ENCODE data around the gene NRBF2. TPM values are rescaled to one million over a fixed set of nuclear protein-coding genes. Genes with fewer than 3 reads are reported as not detected.

NRBF2 gene
- polyA plus RNA-seq, 2 donors: 6.7 to 10.7 TPM

DNA sequence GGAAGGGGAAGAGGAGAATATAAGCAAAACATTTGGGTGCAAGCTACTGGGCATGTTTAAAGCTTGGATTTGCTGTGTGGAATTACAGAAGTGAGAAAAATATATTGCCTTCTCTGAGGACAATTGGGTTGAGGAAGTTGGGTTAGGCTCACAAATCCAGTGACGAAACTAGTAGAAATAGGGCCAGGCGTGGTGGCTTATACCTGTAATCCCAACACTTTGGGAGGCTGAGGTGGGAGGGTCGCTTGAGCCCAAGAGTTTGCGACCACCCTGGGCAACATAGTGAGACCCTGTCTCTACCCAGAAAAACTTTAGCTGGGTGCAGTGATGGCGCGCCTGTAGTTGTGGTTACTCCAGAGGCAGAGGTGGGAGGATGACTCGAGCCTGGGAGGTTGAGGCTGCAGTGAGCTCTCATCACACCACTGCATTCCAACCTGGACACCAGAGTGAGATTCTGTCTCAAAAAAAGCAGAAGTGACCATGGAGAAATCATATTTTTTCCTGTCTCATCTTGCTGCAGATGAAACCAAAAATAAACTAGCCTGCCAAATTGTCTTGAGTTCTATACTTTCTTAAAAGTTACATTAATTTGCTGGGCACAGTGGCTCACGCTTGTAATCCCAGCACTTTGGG, 22.4 kb downstream of the NRBF2 start:
- H3K27me3 ChIP-seq (ENCODE audit: control insufficient read depth in 1 of 2, insufficient read depth in 2 of 2, low read length in 2 of 2): no peaks in the 10 kb centered on the region
- H3K4me1 ChIP-seq (ENCODE audit: control insufficient read depth in 2 of 2, insufficient read depth in 2 of 2, low read length in 1 of 2): no peaks in the 10 kb centered on the region
- no peak overlapping the region for H3K4me3 ChIP-seq (ENCODE audit: low read depth in 1 of 2, low read length in 2 of 2)
- peaks cover 0 to 3% of the 10 kb centered on the region in 2 donors for H3K36me3 ChIP-seq (ENCODE audit: control insufficient read depth in 2 of 2, insufficient read depth in 2 of 2, low read length in 1 of 2)
- H3K27ac ChIP-seq (ENCODE audit: low read depth in 2 of 2, low read length in 1 of 2): no peak overlapping the region
- 86 to 92% methylated on average over 8 of the region's 8 CpGs for WGBS, 2 donors
- H3K9me3 ChIP-seq (ENCODE audit: control insufficient read depth in 2 of 2, insufficient read depth in 1 of 2, low read depth in 1 of 2, low read length in 1 of 2): no peaks in the 10 kb centered on the region

DNA sequence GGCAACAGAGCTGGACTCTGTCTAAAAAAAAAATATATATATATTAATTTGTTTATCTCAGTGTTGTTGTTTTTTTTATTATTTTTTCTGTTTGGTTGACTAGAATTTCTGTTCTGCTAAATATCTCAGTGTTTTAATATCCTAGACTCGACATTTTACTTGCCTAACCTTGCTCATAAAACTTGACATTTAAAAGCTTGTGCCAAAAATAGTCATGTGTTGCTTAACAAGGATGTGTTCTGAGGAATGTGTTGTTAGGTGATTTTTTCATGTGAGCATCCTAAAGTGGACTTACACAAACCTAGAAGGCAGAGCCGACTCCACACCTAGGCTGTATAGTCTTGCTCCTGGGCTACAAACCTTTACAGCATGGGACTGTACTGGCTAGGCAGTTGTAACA, 23.1 kb downstream of the NRBF2 start:
- 78% methylated on average over 2 of the region's 2 CpGs for WGBS, 2 donors
- no peaks in the 10 kb centered on the region for H3K27me3 ChIP-seq (ENCODE audit: control insufficient read depth in 1 of 2, insufficient read depth in 2 of 2, low read length in 2 of 2)

DNA sequence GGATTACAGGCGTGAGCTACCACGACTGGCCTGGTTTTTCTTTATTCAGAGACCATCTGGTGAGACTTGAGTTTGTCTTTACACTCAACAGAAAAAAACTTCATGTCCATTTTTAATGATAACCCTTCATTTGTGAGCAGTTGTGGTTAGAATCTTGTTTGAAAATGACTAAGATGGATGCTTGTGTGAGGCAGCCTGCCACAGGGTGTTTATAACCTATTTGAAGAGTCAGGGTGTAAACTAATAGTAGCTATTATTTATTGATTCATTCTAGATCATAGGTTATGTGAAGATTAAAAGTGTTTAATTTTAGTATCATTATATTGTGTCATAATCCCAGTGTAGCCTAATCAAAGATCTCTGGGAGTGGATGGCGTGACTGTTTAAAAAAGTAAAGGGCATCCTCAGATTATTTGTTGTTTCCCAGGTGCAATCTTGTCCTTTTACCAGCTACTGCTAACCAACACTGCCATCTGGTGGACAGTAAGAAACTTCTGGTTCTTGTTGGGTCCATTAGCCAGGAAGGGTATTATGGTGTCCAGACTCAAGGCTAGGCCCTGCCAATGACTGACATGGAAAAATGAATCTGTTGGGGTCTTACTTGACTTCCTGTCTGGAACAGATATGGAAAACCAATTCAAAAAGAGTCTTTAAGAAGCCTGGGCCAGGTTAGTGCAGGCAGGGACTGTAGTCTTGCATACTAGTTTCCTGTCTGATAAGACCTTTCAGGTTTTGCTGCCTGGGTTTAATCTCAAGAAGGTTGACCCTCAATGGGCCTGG, 24.9 kb downstream of the NRBF2 start:
- Histone ChIP-seq H3K4me3 (ENCODE audit: low read depth in 1 of 2, low read length in 2 of 2) (no peak overlapping the region), H3K9me3 (ENCODE audit: control insufficient read depth in 2 of 2, insufficient read depth in 1 of 2, low read depth in 1 of 2, low read length in 1 of 2) (no peaks in the 10 kb centered on the region), H3K27ac (ENCODE audit: low read depth in 2 of 2, low read length in 1 of 2) (no peak overlapping the region), H3K36me3 (ENCODE audit: control insufficient read depth in 2 of 2, insufficient read depth in 2 of 2, low read length in 1 of 2) (peaks cover 0 to 3% of the 10 kb centered on the region in 2 donors), H3K27me3 (ENCODE audit: control insufficient read depth in 1 of 2, insufficient read depth in 2 of 2, low read length in 2 of 2) (no peaks in the 10 kb centered on the region), H3K4me1 (ENCODE audit: control insufficient read depth in 2 of 2, insufficient read depth in 2 of 2, low read length in 1 of 2) (no peaks in the 10 kb centered on the region)
- WGBS, 2 donors: 58 to 71% methylated on average over 3 of the region's 3 CpGs

More for the DNA sequence above, 23.1 kb downstream of the NRBF2 start:
- H3K4me3 ChIP-seq (ENCODE audit: low read depth in 1 of 2, low read length in 2 of 2): no peak overlapping the region
- no peaks in the 10 kb centered on the region for H3K4me1 ChIP-seq (ENCODE audit: control insufficient read depth in 2 of 2, insufficient read depth in 2 of 2, low read length in 1 of 2)
- H3K27ac ChIP-seq (ENCODE audit: low read depth in 2 of 2, low read length in 1 of 2): no peak overlapping the region
- no peaks in the 10 kb centered on the region for H3K9me3 ChIP-seq (ENCODE audit: control insufficient read depth in 2 of 2, insufficient read depth in 1 of 2, low read depth in 1 of 2, low read length in 1 of 2)
- peaks cover 0 to 3% of the 10 kb centered on the region in 2 donors for H3K36me3 ChIP-seq (ENCODE audit: control insufficient read depth in 2 of 2, insufficient read depth in 2 of 2, low read length in 1 of 2)

DNA sequence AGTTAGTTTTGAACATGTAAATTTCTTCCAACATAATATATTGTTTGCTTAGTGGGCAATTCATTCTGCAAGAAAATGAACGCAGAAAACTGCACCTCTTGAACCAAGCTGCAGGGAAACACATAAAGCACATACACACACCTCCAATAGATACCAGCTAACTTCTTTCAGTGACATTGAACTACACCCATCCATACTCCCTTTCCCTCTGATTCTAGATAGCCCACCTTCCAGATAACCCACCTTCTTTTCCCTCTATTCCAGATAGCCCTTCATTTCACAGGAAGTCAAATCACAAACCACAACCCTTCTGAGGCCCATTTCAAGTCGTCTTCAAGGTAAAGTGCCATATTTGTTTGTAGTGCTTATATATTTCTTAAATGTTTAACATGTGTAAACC, 28.5 kb downstream of the NRBF2 start:
- WGBS, 2 donors: 58 to 66% methylated on average over 2 of the region's 2 CpGs
- Histone ChIP-seq H3K27ac (ENCODE audit: low read depth in 2 of 2, low read length in 1 of 2) (no peak overlapping the region), H3K36me3 (ENCODE audit: control insufficient read depth in 2 of 2, insufficient read depth in 2 of 2, low read length in 1 of 2) (no peaks in the 10 kb centered on the region), H3K4me3 (ENCODE audit: low read depth in 1 of 2, low read length in 2 of 2) (no peak overlapping the region), H3K9me3 (ENCODE audit: control insufficient read depth in 2 of 2, insufficient read depth in 1 of 2, low read depth in 1 of 2, low read length in 1 of 2) (no peaks in the 10 kb centered on the region), H3K4me1 (ENCODE audit: control insufficient read depth in 2 of 2, insufficient read depth in 2 of 2, low read length in 1 of 2) (no peaks in the 10 kb centered on the region), H3K27me3 (ENCODE audit: control insufficient read depth in 1 of 2, insufficient read depth in 2 of 2, low read length in 2 of 2) (no peaks in the 10 kb centered on the region)

DNA sequence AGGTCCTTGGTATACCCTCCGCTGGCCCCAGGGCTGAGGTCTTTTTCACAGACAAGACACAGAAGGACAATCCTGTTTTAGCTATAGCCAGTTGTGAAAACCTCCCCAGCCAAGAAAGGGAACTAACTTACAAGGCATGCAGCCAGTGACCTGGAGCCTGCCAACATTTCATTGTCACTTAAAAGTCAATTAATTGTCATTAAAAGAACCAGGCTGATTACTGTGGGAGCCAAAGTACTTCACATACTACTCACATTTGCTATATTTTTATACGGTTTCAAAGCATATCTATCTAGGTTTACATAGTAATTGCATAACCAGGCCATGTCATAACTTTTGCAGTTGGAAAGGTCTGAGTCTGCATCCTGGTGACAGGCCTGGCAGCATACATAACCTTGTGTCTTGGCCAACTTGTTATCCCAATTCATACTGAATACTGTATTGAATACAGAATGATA, 31.1 kb downstream of the NRBF2 start:
- H3K27ac ChIP-seq (ENCODE audit: low read depth in 2 of 2, low read length in 1 of 2): no peak overlapping the region
- no peaks in the 10 kb centered on the region for H3K4me1 ChIP-seq (ENCODE audit: control insufficient read depth in 2 of 2, insufficient read depth in 2 of 2, low read length in 1 of 2)
- no peak overlapping the region for H3K4me3 ChIP-seq (ENCODE audit: low read depth in 1 of 2, low read length in 2 of 2)
- H3K36me3 ChIP-seq (ENCODE audit: control insufficient read depth in 2 of 2, insufficient read depth in 2 of 2, low read length in 1 of 2): no peaks in the 10 kb centered on the region
- WGBS, 2 donors: 60 to 62% methylated on average over 2 of the region's 2 CpGs
- H3K9me3 ChIP-seq (ENCODE audit: control insufficient read depth in 2 of 2, insufficient read depth in 1 of 2, low read depth in 1 of 2, low read length in 1 of 2): no peaks in the 10 kb centered on the region
- H3K27me3 ChIP-seq (ENCODE audit: control insufficient read depth in 1 of 2, insufficient read depth in 2 of 2, low read length in 2 of 2): no peaks in the 10 kb centered on the region

DNA sequence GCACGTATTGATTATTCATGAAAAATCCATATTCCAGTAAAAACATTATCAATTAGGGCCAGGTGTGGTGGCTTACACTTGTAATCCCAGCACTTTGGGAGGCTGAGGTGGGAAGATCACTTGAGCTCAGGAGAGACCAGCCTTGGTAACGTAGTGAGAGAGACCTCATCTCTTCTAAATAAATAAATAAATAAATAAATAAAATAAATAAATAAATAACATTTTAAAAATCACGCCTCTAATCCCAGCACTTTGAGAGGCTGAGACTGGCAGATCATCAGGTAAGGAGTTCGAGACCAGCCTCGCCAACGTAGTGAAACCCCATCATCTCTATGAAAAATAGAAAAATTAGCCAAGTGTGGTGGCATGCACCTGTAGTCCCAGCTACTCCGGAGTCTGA, 32.1 kb downstream of the NRBF2 start:
- WGBS, 2 donors: 94 to 95% methylated on average over 7 of the region's 7 CpGs
- Histone ChIP-seq H3K27ac (ENCODE audit: low read depth in 2 of 2, low read length in 1 of 2) (no peak overlapping the region), H3K9me3 (ENCODE audit: control insufficient read depth in 2 of 2, insufficient read depth in 1 of 2, low read depth in 1 of 2, low read length in 1 of 2) (no peaks in the 10 kb centered on the region)

DNA sequence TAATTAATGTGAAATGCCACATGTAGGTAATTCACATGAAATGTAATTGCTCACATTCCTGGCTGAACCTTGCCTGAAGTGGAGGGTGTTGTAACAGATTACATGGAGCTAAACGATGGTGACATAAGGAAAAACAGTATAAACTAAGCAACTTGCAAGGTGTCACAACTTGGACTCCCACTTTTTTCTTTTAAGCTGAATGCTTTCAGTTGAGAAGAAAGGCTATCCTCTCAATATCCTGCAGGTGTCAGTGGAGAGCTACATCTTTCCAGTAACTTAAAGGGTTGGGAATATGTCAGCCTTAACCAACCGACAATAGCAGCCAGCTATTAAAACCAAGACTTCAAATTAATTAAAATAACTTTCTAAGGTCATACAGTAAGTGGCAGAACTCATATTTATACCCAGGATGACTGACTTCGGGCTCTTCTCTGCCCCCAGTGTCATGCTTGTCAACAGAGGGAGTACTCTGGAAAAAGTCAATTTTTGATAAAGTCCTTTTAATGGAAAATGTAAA, 33.7 kb downstream of the NRBF2 start:
- Histone ChIP-seq H3K9me3 (ENCODE audit: control insufficient read depth in 2 of 2, insufficient read depth in 1 of 2, low read depth in 1 of 2, low read length in 1 of 2) (no peaks in the 10 kb centered on the region), H3K27ac (ENCODE audit: low read depth in 2 of 2, low read length in 1 of 2) (no peak overlapping the region), H3K4me3 (ENCODE audit: low read depth in 1 of 2, low read length in 2 of 2) (no peak overlapping the region), H3K27me3 (ENCODE audit: control insufficient read depth in 1 of 2, insufficient read depth in 2 of 2, low read length in 2 of 2) (no peaks in the 10 kb centered on the region), H3K4me1 (ENCODE audit: control insufficient read depth in 2 of 2, insufficient read depth in 2 of 2, low read length in 1 of 2) (no peaks in the 10 kb centered on the region), H3K36me3 (ENCODE audit: control insufficient read depth in 2 of 2, insufficient read depth in 2 of 2, low read length in 1 of 2) (peaks cover 3% of the 10 kb centered on the region in 2 donors)
- 17 to 19% methylated on average over 3 of the region's 3 CpGs for WGBS, 2 donors

More for the DNA sequence above, 32.1 kb downstream of the NRBF2 start:
- H3K4me1 ChIP-seq (ENCODE audit: control insufficient read depth in 2 of 2, insufficient read depth in 2 of 2, low read length in 1 of 2): no peaks in the 10 kb centered on the region
- H3K27me3 ChIP-seq (ENCODE audit: control insufficient read depth in 1 of 2, insufficient read depth in 2 of 2, low read length in 2 of 2): no peaks in the 10 kb centered on the region
- no peak overlapping the region for H3K4me3 ChIP-seq (ENCODE audit: low read depth in 1 of 2, low read length in 2 of 2)
- peaks cover under 1 to 3% of the 10 kb centered on the region in 2 donors for H3K36me3 ChIP-seq (ENCODE audit: control insufficient read depth in 2 of 2, insufficient read depth in 2 of 2, low read length in 1 of 2)

DNA sequence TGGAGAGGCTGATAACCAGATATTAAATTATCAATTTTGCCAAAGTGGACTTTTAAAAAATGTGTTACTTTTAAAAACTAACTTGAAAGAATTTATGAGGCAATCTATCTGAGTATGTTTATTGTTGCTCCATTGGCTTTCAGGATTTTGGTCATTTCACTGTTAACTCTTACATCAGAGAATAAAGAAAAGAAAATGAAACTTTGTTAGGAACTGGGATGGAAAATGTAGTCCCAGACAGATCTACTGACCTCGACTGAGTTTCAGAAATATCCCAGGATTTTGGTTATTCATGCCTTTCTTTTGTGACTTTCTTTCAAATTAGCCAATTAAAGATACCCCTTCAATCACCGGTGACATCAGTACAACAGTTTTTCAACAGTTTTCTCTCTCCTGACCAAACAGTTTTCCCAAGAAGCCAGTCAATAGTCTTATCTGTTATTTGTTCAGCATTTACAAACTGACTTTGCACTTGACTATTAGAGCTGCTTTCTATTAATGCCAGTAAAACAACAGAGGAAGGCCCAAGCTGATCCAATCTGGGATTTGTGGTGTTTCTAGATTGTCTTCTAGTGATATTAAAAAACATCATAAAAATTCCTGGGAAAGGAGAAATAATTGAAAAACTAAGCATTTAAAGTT, 35.8 kb downstream of the NRBF2 start:
- Histone ChIP-seq H3K36me3 (ENCODE audit: control insufficient read depth in 2 of 2, insufficient read depth in 2 of 2, low read length in 1 of 2) (peaks cover 3 to 5% of the 10 kb centered on the region in 2 donors), H3K4me1 (ENCODE audit: control insufficient read depth in 2 of 2, insufficient read depth in 2 of 2, low read length in 1 of 2) (no peaks in the 10 kb centered on the region), H3K27me3 (ENCODE audit: control insufficient read depth in 1 of 2, insufficient read depth in 2 of 2, low read length in 2 of 2) (no peaks in the 10 kb centered on the region), H3K27ac (ENCODE audit: low read depth in 2 of 2, low read length in 1 of 2) (no peak overlapping the region), H3K9me3 (ENCODE audit: control insufficient read depth in 2 of 2, insufficient read depth in 1 of 2, low read depth in 1 of 2, low read length in 1 of 2) (no peaks in the 10 kb centered on the region), H3K4me3 (ENCODE audit: low read depth in 1 of 2, low read length in 2 of 2) (no peak overlapping the region)
- 59 to 60% methylated on average over 2 of the region's 2 CpGs for WGBS, 2 donors

DNA sequence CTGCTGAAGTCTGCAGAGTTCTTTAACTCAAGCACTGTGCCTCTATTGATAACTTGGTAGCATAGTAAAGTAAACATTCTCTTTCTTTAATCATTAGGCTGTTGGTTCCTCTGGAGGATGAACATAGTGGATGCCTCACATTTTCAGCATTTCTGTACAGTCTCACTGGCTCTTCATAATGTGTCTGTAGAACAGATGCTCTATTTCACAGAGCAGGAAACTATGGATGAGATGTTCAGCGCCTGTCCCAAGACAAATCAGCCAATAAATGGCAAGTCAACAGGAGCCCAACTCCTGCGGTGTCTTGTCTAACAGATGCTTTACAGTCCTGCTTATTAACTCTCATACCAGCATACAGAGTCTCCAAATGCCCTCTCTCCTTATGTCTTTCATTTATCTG, 36.5 kb downstream of the NRBF2 start:
- H3K9me3 ChIP-seq (ENCODE audit: control insufficient read depth in 2 of 2, insufficient read depth in 1 of 2, low read depth in 1 of 2, low read length in 1 of 2): no peaks in the 10 kb centered on the region
- no peaks in the 10 kb centered on the region for H3K27me3 ChIP-seq (ENCODE audit: control insufficient read depth in 1 of 2, insufficient read depth in 2 of 2, low read length in 2 of 2)
- peaks cover 3 to 5% of the 10 kb centered on the region in 2 donors for H3K36me3 ChIP-seq (ENCODE audit: control insufficient read depth in 2 of 2, insufficient read depth in 2 of 2, low read length in 1 of 2)
- H3K4me1 ChIP-seq (ENCODE audit: control insufficient read depth in 2 of 2, insufficient read depth in 2 of 2, low read length in 1 of 2): no peaks in the 10 kb centered on the region
- no peak overlapping the region for H3K27ac ChIP-seq (ENCODE audit: low read depth in 2 of 2, low read length in 1 of 2)
- H3K4me3 ChIP-seq (ENCODE audit: low read depth in 1 of 2, low read length in 2 of 2): no peak overlapping the region
- WGBS, 2 donors: 73 to 75% methylated on average over 2 of the region's 2 CpGs
